Endothelial cell of umbilical vein (primary cell): ENCODE data around the gene STARD13.

Experiments used
- CTCF ChIP-seq, 2 donors: IDR thresholded peaks; 1 replicate in 1 of 2; 2 replicates in 1 of 2; pipeline ENCODE4 v1.5.1; 2011; ENCODE audit warnings: low read length in 2 of 2, mild to moderate bottlenecking in 2 of 2, moderate library complexity in 2 of 2, control low read depth in 1 of 2, inconsistent platforms in 1 of 2, low read depth in 1 of 2; ENCODE audit not compliant: insufficient read depth in 1 of 2; ENCODE audit errors: extremely low read depth in 1 of 2
- EZH2 ChIP-seq: IDR thresholded peaks from 2 replicates; pipeline ENCODE4 v1.6.1; 2012; ENCODE audit warnings: borderline replicate concordance, low read depth, mild to moderate bottlenecking, moderate library complexity, low read length, inconsistent platforms; ENCODE audit not compliant: severe bottlenecking
- FOS ChIP-seq: IDR thresholded peaks from 2 replicates; pipeline ENCODE4 v1.6.1; 2011; ENCODE audit warnings: mild to moderate bottlenecking, low read length, moderate library complexity, borderline replicate concordance; ENCODE audit not compliant: insufficient read depth
- GATA2 ChIP-seq: IDR thresholded peaks from 2 replicates; pipeline ENCODE4 v1.7.0; 2011; ENCODE audit warnings: low read depth, mild to moderate bottlenecking, moderate library complexity, mixed read lengths, low read length; ENCODE audit not compliant: insufficient read length, insufficient read depth
- JUN ChIP-seq: IDR thresholded peaks from 2 replicates; pipeline ENCODE4 v1.6.1; 2011; ENCODE audit warnings: borderline replicate concordance, low read depth; ENCODE audit not compliant: insufficient read length, insufficient read depth
- MAX ChIP-seq: IDR thresholded peaks from 2 replicates; pipeline ENCODE4 v1.6.1; 2011; ENCODE audit not compliant: insufficient read depth, insufficient read length
- MYC ChIP-seq: IDR thresholded peaks from one replicate; pipeline ENCODE4 v1.6.1; 2011; ENCODE audit warnings: mild to moderate bottlenecking, low read depth, low read length
- POLR2A ChIP-seq: IDR thresholded peaks from 2 replicates; pipeline ENCODE4 v1.6.1; 2012; ENCODE audit warnings: low read depth, mild to moderate bottlenecking, control low read depth, low read length
- POLR2AphosphoS5 ChIP-seq: IDR thresholded peaks from 2 replicates; pipeline ENCODE4 v1.6.1; 2012; ENCODE audit warnings: low read depth, mild to moderate bottlenecking, control low read depth, low read length, moderate library complexity; ENCODE audit not compliant: insufficient read depth

GRCh38 chr13:33283195-33283911 is 2.2 kb downstream of the STARD13 start:
- TF ChIP-seq EZH2 (no peak), CTCF (IDR thresholded peaks at IDR 0.05; ENCODE audit: extremely low read depth in 1 of 2, insufficient read depth in 1 of 2, low read depth in 1 of 2, low read length in 2 of 2) (no peak), POLR2A (no peak), POLR2AphosphoS5 (no peak), FOS (no peak), MYC (no peak), GATA2 (no peak), MAX (no peak), JUN (no peak)
